CD4-positive, alpha-beta T cell treated with Interleukin-2 at 100 ng/mL for 4 hours (primary cell): ENCODE measurements around the gene TIMM13.
"Not testable (repeated sequence)": the region's sequence is repeated elsewhere in the genome, so short reads cannot be mapped to it uniquely, and the experiment has no call there.

ENCODE experiments used
- DNase-seq: peaks from one replicate; pipeline ENCODE4 v3.0.0-alpha.2; 2020; ENCODE audit warnings: low spot score

The TIMM13 gene

DNA sequence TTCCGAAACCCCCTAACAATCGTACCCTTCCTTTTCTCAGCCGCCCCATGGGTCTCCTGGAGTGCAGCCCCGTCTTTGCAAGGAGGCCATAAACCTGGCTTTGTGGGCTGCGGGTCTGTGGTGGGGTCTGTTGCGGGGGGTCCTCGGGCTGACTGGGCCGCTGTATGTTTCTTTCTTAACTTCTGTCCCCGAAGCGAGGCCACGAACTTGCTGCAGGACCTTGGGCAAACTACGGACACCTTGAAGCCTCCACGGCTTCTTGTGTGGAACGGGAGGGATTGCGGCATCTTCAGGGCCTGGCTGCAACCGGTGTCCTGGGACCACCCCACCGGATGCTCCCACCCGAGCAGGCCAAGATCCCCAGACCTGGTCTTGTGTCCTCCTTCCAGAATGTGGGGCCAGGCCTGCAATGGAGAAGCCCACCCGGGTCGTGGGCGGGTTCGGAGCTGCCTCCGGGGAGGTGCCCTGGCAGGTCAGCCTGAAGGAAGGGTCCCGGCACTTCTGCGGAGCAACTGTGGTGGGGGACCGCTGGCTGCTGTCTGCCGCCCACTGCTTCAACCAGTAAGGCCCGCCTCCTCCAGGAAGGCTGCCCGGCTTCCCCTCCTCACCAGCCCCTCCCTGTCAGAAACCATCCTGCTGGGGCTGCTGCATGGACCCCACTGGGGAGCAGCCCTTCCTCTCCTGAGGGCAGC lies 12.0 kb downstream of the TIMM13 start:
- no peak for DNase-seq

DNA sequence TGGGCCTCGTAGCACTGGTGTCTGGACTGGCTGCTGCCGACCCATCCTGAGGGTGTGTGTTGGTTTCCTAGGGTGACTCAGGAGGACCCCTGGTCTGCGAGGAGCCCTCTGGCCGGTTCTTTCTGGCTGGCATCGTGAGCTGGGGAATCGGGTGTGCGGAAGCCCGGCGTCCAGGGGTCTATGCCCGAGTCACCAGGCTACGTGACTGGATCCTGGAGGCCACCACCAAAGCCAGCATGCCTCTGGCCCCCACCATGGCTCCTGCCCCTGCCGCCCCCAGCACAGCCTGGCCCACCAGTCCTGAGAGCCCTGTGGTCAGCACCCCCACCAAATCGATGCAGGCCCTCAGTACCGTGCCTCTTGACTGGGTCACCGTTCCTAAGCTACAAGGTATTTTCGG lies 13.8 kb downstream of the TIMM13 start:
- DNase-seq, result no peak

DNA sequence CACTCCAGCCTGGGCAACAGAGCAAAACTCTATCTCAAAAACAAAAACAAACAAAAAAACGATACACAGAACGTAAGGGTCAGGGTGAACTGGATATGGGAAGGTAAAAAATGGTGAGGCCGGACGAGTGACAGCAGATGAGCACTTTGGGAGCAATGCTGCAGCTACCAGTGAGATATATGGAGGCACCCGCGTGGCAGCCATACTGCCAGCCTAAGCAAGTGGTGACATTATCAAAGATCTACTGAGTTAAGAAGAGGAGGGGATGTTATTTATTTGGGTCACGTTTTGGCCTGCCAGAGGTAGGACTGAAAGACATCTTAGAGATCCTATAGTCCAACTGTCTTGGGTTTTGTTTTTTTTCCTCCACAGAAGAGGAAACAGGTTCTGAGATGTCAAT lies 14.2 kb downstream of the TIMM13 start:
- DNase-seq, result no peak

DNA sequence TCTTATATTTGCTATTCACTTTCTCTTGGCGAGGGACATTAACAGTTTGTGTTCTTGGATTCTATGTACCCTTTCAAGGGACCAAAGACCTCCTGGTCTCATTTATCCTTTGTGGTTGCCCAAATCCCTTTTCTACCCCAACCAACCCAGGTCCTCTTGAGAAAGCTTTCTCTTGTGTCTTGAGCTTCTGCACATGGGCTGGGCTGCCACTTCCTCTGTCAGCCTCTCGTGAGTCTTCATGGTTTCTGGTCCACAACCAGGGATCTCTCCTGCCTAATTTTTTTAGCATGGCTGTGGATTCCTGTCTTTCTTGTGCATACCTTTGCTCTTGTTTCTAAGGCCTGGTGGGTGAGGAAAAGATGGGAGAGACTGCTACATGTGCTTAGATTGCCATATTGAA lies 14.9 kb downstream of the TIMM13 start:
- no peak for DNase-seq

DNA sequence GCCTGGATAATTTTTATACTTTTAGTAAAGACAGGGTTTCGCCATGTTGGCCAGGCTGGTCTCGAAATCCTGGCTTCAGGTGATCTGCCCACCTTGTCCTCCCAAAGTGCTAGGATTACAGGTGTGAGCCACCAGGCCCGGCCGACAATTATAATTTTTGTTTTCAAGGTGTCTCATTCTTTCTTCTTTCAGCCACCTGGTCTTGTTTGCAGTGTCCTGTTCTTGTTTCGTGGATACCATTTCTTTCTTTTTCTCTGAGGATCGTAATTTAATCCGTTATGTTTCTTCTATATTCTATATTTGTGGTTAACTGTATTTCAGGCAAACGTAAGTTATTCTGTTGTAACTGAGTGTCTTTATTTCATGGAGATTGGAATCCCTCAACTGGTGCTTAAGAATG lies 15.7 kb downstream of the TIMM13 start:
- no peak for DNase-seq

DNA sequence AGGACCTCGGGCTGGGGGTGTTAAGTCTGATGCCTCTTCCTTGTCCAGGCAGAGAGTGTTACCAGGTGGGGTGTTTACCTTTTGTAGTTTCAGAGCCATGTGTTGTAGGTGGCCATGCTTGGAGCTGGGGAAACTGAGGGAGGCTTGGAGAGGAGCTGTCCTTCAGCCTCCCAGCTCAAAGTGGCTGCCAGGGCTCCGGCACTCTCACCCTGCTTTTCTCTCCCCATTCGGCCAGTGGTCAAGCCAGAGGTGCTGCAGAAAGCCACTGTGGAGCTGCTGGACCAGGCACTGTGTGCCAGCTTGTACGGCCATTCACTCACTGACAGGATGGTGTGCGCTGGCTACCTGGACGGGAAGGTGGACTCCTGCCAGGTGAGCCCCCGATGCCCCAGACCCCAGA lies 17.4 kb downstream of the TIMM13 start:
- no peak for DNase-seq

DNA sequence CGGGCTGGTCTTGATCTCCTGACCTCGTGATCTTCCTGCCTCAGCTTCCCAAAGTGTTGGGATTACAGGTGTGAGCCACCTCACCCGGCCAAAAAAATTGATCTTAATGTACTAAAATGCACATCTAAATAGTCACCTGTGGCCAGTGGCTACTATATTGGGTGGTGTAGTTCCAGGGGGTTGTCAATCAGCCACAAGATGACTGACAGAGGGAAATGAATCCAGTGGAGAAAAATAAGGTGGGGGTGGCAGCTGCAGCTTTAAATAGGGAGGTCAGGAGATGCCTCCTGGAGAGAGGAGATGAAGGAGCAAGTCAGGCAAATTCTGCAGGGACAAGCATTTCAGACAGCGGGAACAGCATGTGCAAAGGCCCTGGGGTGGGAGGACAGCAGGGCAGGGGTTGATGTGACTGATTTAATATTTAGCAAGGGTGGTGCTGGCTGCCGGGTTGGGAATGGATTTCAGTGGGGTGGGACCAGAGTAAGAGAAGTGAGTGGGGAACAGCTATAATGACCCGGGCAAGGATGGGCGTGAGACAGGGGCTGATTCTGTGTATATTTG lies 18.0 kb downstream of the TIMM13 start:
- DNase-seq, result no peak

DNA sequence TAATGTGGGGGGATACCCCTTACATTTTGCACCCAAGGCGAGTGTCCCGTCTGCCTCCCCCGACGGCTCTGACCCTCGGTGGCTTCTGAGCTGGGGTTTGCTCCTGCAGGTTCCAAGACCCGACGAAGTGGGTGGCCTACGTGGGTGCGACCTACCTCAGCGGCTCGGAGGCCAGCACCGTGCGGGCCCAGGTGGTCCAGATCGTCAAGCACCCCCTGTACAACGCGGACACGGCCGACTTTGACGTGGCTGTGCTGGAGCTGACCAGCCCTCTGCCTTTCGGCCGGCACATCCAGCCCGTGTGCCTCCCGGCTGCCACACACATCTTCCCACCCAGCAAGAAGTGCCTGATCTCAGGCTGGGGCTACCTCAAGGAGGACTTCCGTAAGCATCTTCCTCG lies 19.1 kb downstream of the TIMM13 start:
- no peak for DNase-seq

DNA sequence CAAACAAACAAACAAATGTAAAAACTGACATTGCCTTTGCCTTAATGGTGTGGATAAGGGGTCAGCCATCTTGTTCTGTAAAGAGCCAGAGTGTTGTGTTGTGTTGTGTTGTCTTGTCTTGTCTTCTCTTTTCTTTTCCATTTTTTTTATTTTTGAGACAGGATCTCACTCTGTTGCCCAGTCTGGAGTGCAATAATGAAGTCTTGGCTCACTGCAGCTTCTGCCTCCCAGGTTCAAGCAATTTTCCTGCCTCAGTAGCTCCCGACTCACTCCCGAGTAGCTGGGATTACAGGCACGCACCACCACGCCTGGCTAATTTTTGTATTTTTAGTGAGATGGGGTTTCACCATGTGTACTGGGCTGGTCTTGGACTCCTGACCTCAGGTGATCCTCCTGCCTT lies 27.8 kb downstream of the TIMM13 start:
- DNase-seq, result no peak

DNA sequence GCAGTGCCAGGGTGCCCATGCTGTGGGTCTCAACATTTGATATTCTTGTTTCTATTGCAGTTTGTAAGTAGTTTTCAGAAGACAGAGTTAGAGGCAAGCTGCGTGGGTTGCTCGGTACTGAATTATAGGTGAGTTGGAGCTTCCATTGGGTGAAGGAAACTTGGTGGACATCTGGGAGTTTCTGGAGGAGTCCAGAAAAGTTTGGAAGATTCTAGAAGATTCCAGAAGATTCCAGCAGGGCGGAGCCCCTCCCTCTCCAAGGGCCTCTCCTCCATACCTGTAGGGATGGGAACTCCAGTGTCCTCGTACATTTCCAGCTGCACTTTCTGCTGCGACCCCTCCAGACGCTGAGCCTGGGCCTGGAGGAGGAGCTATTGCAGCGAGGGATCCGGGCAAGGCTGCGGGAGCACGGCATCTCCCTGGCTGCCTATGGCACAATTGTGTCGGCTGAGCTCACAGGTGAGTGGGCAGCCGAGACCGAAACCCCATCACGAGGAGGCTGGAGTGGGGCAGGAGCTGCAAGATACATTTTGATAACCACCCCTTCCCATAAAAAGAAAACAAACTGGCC lies 28.6 kb downstream of the TIMM13 start:
- no peak for DNase-seq

DNA sequence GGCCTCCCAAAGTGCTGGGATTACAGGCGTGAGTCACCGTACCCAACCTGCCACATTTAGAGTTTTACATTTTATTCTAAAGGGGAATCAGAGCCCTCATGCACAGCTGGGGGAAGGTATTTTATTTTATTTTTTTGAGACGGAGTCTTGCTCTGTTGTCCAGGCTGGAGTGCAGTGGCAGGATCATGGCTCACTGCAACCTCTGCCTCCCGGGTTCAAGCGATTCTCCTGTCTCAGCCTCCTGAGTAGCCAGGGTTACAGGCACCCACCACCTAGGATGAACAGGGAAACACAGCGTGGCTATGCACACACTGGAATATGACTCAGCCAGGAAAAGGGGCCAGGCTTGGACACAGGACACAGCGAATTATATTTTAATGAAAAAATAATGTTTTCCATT lies 30.2 kb downstream of the TIMM13 start:
- not testable (repeated sequence) for DNase-seq

DNA sequence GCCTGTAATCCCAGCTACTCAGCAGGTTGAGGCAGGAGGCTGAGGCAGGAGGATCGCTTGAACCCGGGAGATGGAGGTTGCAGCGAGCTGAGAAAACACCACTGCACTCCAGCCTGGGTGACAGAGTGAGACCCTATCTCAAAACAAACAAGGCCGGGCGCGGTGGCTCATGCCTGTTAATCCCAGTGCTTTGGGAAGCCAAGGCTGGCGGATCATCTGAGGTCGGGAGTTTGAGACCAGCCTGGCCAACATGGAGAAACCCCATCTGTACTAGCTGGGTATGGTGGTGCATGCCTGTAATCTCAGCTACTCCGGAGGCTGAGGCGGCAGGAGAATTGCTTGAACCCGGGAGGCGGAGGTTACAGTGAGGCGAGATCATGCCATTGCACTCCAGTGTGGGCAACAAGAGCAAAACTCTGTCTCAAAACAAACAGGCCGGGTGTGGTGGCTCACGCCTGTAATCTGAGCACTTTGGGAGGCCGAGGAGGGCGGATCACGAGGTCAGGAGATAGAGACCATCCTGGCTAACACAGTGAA lies 32.0 kb downstream of the TIMM13 start:
- not testable (repeated sequence) for DNase-seq

DNA sequence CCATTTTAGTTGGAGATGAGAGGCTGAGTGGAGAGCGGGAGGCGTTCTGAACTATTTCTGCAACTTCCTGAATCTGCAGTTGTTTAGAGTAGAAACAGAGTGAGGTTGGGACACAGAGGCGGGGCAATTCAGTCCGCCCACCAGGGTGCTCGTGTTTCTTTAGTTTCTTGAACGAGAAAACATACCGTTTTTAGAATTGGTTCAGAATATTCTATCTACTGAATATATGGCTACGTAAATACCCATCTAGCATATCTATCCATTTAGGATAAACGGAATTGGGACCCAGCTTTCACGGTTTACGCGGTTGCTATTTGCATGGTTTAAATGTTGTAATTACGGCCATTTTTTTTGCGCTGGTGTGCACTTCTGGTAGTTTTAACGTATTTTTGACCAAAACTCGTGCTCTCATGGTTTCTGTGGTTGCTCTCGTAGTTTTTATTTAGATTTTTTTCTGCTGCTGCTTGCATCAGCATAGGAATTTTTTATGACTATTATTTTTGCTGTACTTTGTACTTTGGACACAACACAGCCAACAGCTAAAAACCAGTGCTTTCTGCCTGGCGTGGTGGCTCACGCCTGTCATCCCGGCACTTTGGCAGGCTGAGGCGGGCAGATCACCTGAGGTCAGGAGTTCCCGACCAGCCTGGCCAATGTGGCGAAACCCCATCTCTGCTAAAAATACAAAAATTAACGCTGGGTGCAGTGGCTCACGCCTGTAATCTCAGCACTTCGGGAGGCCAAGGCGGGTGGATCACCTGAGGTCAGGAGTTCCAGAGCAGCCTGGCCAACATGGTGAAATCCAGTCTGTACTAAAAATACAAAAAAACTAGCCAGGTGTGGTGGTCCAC lies 32.7 kb downstream of the TIMM13 start:
- no peak for DNase-seq

DNA sequence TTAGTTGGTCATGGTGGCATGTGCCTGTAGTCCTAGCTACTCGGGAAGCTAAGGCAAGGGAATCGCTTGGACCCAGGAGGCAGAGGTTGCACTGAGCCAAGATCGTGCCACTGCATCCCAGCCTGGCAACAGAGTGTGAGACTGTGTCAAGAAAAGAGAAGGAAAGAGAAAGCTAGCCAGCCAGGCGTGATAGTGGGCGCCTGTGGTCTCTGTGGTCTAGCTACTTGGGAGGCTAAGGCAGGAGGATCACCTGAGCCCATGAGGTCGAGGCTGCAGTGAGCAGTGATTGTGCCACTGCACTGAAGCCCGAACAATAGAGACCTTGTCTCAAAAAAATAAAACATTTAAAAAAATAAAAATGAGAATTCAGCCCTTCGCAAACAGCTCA lies 33.3 kb downstream of the TIMM13 start:
- no peak for DNase-seq

DNA sequence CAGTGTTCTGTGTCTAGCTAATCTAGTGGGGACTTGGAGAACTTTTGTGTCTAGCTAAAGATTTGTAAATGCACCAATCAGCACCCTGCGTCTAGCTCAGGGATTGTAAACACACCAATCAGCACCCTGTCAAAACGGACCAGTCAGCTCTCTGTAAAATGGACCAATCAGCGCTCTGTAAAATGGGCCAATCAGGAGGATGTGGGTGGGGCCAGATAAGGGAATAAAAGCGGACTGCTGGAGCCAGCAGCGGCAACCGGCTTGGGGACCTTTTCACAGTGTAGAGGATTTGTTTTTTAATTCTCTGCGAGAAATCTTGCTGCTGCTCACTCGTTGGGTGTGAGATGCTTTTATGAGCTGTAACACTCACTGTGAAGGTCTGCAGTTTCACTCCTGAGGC lies 34.5 kb downstream of the TIMM13 start:
- not testable (repeated sequence) for DNase-seq

DNA sequence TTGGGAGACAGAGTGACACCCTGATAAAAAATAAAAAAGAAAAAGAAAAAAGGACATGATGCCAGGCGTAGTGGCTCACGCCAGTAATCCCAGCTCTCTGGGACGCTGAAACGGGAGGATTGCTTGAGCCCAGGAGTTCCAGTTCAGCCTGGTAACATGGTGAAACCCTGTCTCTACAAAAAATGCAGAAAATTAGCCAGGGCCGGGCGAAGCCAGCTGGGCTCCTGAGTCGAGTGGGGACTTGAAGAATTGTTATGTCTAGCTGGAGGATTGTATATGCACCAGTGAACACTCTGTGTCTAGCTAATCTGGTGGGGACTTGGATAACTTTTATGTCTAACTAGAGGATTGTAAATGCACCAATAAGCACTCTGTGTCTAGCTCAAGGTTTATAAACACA lies 35.0 kb downstream of the TIMM13 start:
- no peak for DNase-seq

DNA sequence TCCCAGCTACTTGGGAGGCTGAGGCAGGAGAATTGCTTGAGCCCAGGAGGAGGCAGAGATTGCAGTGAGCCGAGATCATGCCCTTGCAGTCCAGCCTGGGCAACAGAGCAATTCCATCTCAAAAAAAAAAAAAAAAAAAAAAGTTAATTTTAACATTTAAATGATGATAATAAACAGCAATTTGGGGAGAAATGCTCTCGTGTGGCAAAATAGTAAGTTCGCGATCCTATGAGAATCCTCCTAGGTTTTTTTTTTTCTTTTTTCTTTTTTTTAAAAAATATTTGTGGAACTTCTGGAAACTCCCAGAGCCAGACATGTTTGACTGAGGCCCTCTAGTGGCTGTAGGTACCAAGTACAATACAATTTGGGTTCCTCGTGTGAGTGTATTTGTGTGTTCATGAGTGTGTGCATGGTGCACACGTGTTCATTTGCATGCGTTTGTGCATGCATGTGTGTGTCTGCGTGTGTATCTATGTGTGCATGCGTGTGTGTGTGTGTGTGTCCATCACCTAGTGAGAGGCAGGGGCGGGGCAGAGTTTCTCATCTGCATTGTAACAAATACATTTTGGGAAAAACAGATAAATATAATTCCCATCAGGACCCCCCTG lies 36.2 kb downstream of the TIMM13 start:
- peak; percentile 71 for DNase-seq

DNA sequence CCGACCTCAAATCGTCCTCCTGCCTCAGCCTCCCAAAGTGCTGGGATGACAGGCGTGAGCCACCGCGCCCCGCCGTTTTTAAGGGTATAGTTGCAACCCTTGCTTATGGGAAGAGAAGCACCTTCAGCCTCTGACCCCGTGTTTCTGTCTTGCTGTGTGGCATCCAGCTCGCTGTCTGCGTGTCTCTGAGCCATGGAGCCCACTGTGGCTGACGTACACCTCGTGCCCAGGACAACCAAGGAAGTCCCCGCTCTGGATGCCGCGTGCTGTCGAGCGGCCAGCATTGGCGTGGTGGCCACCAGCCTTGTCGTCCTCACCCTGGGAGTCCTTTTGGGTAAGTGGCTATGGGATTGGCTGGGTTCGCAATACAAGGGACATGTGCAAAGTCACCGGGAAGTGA lies 37.8 kb downstream of the TIMM13 start:
- DNase-seq, result no peak

DNA sequence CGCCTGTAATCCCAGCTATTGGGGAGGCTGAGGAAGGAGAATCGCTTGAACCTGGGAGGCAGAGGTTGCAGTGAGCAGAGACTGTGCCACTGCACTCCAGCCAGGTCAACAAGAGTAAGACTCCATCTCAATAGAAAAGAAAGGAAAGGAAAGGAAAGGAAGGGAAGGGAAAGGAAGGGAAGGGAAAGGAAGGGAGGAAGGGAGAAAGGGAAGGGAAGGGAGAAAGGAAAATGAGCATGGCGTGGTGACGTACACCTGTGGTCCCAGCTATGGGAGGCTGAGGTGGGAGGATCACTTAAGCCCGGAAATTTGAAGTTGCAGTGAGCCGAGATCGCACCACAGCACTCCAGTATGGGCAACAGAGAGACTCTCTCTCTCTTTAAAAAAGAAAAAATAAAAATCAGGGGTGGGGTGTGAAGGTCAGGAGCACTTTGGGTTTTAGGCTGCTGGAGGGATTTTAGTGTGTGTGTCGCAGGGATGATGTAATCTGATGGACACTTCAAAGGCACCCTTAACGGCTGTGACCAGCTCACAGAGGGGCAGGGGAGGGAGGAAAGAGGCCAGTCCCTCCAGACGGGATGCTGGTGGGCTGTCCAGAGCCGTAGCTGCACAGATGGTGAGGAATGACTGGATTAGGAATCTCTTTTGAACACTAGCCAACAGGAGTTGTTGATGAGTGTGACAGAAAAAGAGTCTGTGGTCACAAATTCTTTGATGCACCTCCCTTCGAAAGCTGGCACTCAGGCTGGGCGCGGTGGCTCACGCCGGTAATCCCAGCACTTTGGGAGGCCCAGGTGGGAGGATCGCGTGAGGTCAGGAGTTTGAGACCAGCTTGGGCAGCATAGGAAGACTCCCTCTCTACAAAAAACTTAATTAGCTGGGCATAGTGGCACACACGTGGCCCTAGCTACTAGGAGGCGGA lies 39.8 kb downstream of the TIMM13 start:
- DNase-seq, result no peak

DNA sequence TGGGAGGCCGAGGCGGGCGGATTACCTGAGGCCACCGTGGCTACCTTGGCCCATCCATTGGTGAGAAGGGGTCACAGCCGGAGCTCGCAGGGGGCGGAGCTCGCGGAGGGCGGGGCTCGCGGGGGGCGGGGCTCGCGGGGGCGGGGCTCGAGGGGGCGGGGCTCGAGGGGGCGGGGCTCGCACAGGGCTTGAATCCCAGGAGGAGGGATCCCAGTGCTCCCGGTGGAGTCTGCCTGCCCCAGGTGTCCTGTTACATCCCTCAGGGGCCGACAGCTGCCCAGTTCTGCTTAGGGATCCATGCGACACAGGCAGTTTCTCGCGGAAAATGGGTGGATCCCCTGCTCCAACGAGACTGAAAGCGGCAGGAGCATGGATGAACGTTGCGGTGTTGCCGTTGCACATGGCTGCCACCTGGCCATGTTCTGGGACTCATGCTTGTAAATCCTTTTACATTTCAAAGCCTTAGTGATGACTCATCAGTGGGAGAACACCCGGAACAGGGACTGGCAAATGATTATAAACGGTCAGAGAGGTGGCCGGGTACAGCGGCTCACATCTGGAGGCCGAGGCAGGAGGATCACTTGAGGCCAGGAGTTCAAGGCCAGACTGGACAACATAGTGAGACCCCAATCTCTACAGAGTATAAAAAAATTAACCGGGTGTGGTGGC lies 42.2 kb downstream of the TIMM13 start:
- no peak for DNase-seq
